ENCODE results near the gene EGFLAM.

The EGFLAM gene

GRCh38 chr5:38249301-38249700, 9.1 kb upstream of the EGFLAM start:
- H2AFZ ChIP-seq (ENCODE audit: insufficient read depth, low read length, poor library complexity): no peak overlapping the region
- no peak overlapping the region for H4K8ac ChIP-seq (ENCODE audit: low read depth, low read length)
- H4K12ac ChIP-seq (ENCODE audit: low read depth, low read length): no peak overlapping the region
- no CpG with 5 or more reads among the region's 1 CpG for WGBS (ENCODE audit: extremely low coverage, insufficient coverage, insufficient read length)
- H3K27me3 ChIP-seq (ENCODE audit: insufficient read depth, low read length): no peaks in the 10 kb centered on the region
- H3K27ac ChIP-seq (ENCODE audit: low read depth, low read length): no peak overlapping the region
- H2AK5ac ChIP-seq (ENCODE audit: low read length): no peak overlapping the region
- H3K9ac ChIP-seq (ENCODE audit: low read length): no peak overlapping the region
- no peak overlapping the region for H3K4me3 ChIP-seq (ENCODE audit: low read depth, low read length)
- no peak overlapping the region for H3K4ac ChIP-seq (ENCODE audit: low read depth, low read length)
- no peak overlapping the region for H4K91ac ChIP-seq (ENCODE audit: low read depth, low read length)
- no peak overlapping the region for H3K4me2 ChIP-seq (ENCODE audit: low read length)
- H3K36me3 ChIP-seq (ENCODE audit: control insufficient read depth in 1 of 2, insufficient read depth in 2 of 2, low read length in 2 of 2): no peaks in the 10 kb centered on the region
- no peaks in the 10 kb centered on the region for H3K4me1 ChIP-seq (ENCODE audit: control insufficient read depth in 1 of 2, insufficient read depth in 2 of 2, low read length in 2 of 2)
- H3K18ac ChIP-seq (ENCODE audit: low read length): no peak overlapping the region
- H3K79me1 ChIP-seq (ENCODE audit: low read length): no peaks in the 10 kb centered on the region
- H2BK5ac ChIP-seq (ENCODE audit: low read depth, low read length, poor library complexity): no peak overlapping the region
- H2BK120ac ChIP-seq (ENCODE audit: insufficient read depth, low read length, poor library complexity): no peak overlapping the region
- no peak overlapping the region for H3K14ac ChIP-seq (ENCODE audit: low read length)
- DNase-seq: no peak
- no peaks in the 10 kb centered on the region for H3K79me2 ChIP-seq (ENCODE audit: control insufficient read depth, insufficient read depth, low read length, poor library complexity)
- no peaks in the 10 kb centered on the region for H3K9me3 ChIP-seq (ENCODE audit: insufficient read depth, low read depth, low read length)
- H2BK12ac ChIP-seq (ENCODE audit: low read length): no peak overlapping the region
- no peak overlapping the region for H3K23ac ChIP-seq (ENCODE audit: low read length)

GRCh38 chr5:38249812-38250211, 8.5 kb upstream of the EGFLAM start:
- H3K4ac ChIP-seq (ENCODE audit: low read depth, low read length): no peak overlapping the region
- H3K79me1 ChIP-seq (ENCODE audit: low read length): no peaks in the 10 kb centered on the region
- H3K27me3 ChIP-seq (ENCODE audit: insufficient read depth, low read length): no peaks in the 10 kb centered on the region
- no peak overlapping the region for H2BK120ac ChIP-seq (ENCODE audit: insufficient read depth, low read length, poor library complexity)
- no peak overlapping the region for H4K12ac ChIP-seq (ENCODE audit: low read depth, low read length)
- no peaks in the 10 kb centered on the region for H3K4me1 ChIP-seq (ENCODE audit: control insufficient read depth in 1 of 2, insufficient read depth in 2 of 2, low read length in 2 of 2)
- H3K14ac ChIP-seq (ENCODE audit: low read length): no peak overlapping the region
- H3K9ac ChIP-seq (ENCODE audit: low read length): no peak overlapping the region
- H2AK5ac ChIP-seq (ENCODE audit: low read length): no peak overlapping the region
- no peak overlapping the region for H4K91ac ChIP-seq (ENCODE audit: low read depth, low read length)
- no peaks in the 10 kb centered on the region for H3K9me3 ChIP-seq (ENCODE audit: insufficient read depth, low read depth, low read length)
- no peak overlapping the region for H2AFZ ChIP-seq (ENCODE audit: insufficient read depth, low read length, poor library complexity)
- H3K18ac ChIP-seq (ENCODE audit: low read length): no peak overlapping the region
- H3K23ac ChIP-seq (ENCODE audit: low read length): no peak overlapping the region
- WGBS (ENCODE audit: extremely low coverage, insufficient coverage, insufficient read length): no CpG with 5 or more reads among the region's 2 CpGs
- no peaks in the 10 kb centered on the region for H3K79me2 ChIP-seq (ENCODE audit: control insufficient read depth, insufficient read depth, low read length, poor library complexity)
- H2BK12ac ChIP-seq (ENCODE audit: low read length): no peak overlapping the region
- H4K8ac ChIP-seq (ENCODE audit: low read depth, low read length): no peak overlapping the region
- no peak overlapping the region for H3K4me3 ChIP-seq (ENCODE audit: low read depth, low read length)
- no peak overlapping the region for H3K4me2 ChIP-seq (ENCODE audit: low read length)
- H3K27ac ChIP-seq (ENCODE audit: low read depth, low read length): no peak overlapping the region
- no peaks in the 10 kb centered on the region for H3K36me3 ChIP-seq (ENCODE audit: control insufficient read depth in 1 of 2, insufficient read depth in 2 of 2, low read length in 2 of 2)
- DNase-seq: no peak
- H2BK5ac ChIP-seq (ENCODE audit: low read depth, low read length, poor library complexity): no peak overlapping the region

- Histone ChIP-seq H3K4ac (ENCODE audit: low read depth, low read length) (no peak overlapping the region), H3K4me1 (ENCODE audit: control insufficient read depth in 1 of 2, insufficient read depth in 2 of 2, low read length in 2 of 2) (no peaks in the 10 kb centered on the region), H3K4me3 (ENCODE audit: low read depth, low read length) (no peak overlapping the region), H4K91ac (ENCODE audit: low read depth, low read length) (no peak overlapping the region), H4K8ac (ENCODE audit: low read depth, low read length) (no peak overlapping the region), H2AFZ (ENCODE audit: insufficient read depth, low read length, poor library complexity) (no peak overlapping the region), H3K4me2 (ENCODE audit: low read length) (no peak overlapping the region), H3K36me3 (ENCODE audit: control insufficient read depth in 1 of 2, insufficient read depth in 2 of 2, low read length in 2 of 2) (no peaks in the 10 kb centered on the region), H2BK5ac (ENCODE audit: low read depth, low read length, poor library complexity) (no peak overlapping the region), H3K27me3 (ENCODE audit: insufficient read depth, low read length) (peaks cover 5% of the 10 kb centered on the region), H3K18ac (ENCODE audit: low read length) (no peak overlapping the region), H3K79me2 (ENCODE audit: control insufficient read depth, insufficient read depth, low read length, poor library complexity) (no peaks in the 10 kb centered on the region), H4K12ac (ENCODE audit: low read depth, low read length) (no peak overlapping the region), H2AK5ac (ENCODE audit: low read length) (no peak overlapping the region), H3K9ac (ENCODE audit: low read length) (no peak overlapping the region), H3K14ac (ENCODE audit: low read length) (no peak overlapping the region), H2BK120ac (ENCODE audit: insufficient read depth, low read length, poor library complexity) (no peak overlapping the region), H2BK12ac (ENCODE audit: low read length) (no peak overlapping the region), H3K9me3 (ENCODE audit: insufficient read depth, low read depth, low read length) (no peaks in the 10 kb centered on the region), H3K23ac (ENCODE audit: low read length) (no peak overlapping the region), H3K79me1 (ENCODE audit: low read length) (no peaks in the 10 kb centered on the region), H3K27ac (ENCODE audit: low read depth, low read length) (no peak overlapping the region)
- DNase-seq: no peak
- no CpG with 5 or more reads among the region's 8 CpGs for WGBS (ENCODE audit: extremely low coverage, insufficient coverage, insufficient read length)
Measured at GRCh38 chr5:38250763-38251448, 7.5 kb upstream of the EGFLAM start.

DNA sequence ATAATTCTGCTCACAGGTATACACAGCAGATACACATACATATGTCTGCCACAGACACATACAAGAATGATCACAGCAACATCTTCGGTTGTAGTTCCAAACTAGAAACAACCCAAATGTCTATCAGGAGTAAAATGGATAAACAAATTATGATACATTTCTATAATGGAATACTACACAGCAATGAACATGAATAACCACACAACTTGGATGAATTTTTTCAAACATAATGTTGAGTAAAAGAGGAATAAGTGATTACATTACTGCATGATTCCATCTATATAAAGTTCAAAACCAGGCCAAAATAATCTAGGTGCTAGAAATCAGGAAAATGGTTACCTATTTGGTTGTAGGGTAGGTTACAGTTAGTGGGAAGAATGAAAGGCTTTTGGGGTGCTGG, 4.6 kb upstream of the EGFLAM start:
- Histone ChIP-seq H2AK5ac (ENCODE audit: low read length) (no peak overlapping the region), H3K18ac (ENCODE audit: low read length) (no peak overlapping the region), H3K79me1 (ENCODE audit: low read length) (no peaks in the 10 kb centered on the region), H3K9ac (ENCODE audit: low read length) (no peak overlapping the region), H2BK120ac (ENCODE audit: insufficient read depth, low read length, poor library complexity) (no peak overlapping the region), H3K4me3 (ENCODE audit: low read depth, low read length) (no peak overlapping the region), H3K4me1 (ENCODE audit: control insufficient read depth in 1 of 2, insufficient read depth in 2 of 2, low read length in 2 of 2) (peaks cover 7 to 10% of the 10 kb centered on the region in 2 experiments), H4K8ac (ENCODE audit: low read depth, low read length) (no peak overlapping the region), H3K9me3 (ENCODE audit: insufficient read depth, low read depth, low read length) (no peaks in the 10 kb centered on the region), H4K12ac (ENCODE audit: low read depth, low read length) (no peak overlapping the region), H3K14ac (ENCODE audit: low read length) (no peak overlapping the region), H4K91ac (ENCODE audit: low read depth, low read length) (no peak overlapping the region), H3K79me2 (ENCODE audit: control insufficient read depth, insufficient read depth, low read length, poor library complexity) (no peaks in the 10 kb centered on the region), H3K23ac (ENCODE audit: low read length) (no peak overlapping the region), H2BK12ac (ENCODE audit: low read length) (no peak overlapping the region), H3K27ac (ENCODE audit: low read depth, low read length) (no peak overlapping the region), H3K4ac (ENCODE audit: low read depth, low read length) (no peak overlapping the region), H3K27me3 (ENCODE audit: insufficient read depth, low read length) (peaks cover 31% of the 10 kb centered on the region), H2AFZ (ENCODE audit: insufficient read depth, low read length, poor library complexity) (no peak overlapping the region), H3K36me3 (ENCODE audit: control insufficient read depth in 1 of 2, insufficient read depth in 2 of 2, low read length in 2 of 2) (no peaks in the 10 kb centered on the region), H2BK5ac (ENCODE audit: low read depth, low read length, poor library complexity) (no peak overlapping the region), H3K4me2 (ENCODE audit: low read length) (no peak overlapping the region)
- DNase-seq: no peak
- no CpG with 5 or more reads among the region's 1 CpG for WGBS (ENCODE audit: extremely low coverage, insufficient coverage, insufficient read length)
